HG02943 (cell line): Measurements from ENCODE around the gene HTR2B.
"Not testable (repeated sequence)": the region's sequence is repeated elsewhere in the genome, so short reads cannot be mapped to it uniquely, and the experiment has no call there.

ENCODE experiments used
- ATAC-seq: cut with Tn5 transposase; IDR thresholded peaks from one replicate; pipeline ENCODE4 v1.9.1; 2021; ENCODE audit warnings: mild to moderate bottlenecking, low read depth, moderate library complexity; ENCODE audit not compliant: unreplicated experiment

Gene HTR2B

GRCh38 chr2:231100321-231100720 is 24.5 kb downstream of the HTR2B start:
- ATAC-seq: not testable (repeated sequence)

DNA sequence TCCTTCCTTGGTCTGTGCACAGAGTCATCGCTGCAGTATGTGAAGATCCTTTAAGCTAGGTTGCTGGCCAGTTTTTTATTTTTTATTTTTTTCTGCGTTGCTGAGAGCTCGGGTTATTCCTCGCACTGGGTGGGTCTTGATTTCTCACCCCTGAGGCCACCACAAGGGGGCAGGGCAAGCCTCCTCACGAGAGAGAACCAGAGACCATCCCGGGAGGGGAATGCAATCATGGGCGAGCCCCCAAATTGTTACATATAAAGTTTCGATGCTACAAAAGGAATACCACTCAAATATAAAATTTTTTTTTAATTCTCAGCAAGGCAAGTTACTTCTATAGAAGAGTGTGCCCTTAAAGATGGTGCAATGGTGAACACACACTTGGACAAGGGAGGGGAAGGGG is 24.9 kb downstream of the HTR2B start:
- ATAC-seq: no peak

DNA sequence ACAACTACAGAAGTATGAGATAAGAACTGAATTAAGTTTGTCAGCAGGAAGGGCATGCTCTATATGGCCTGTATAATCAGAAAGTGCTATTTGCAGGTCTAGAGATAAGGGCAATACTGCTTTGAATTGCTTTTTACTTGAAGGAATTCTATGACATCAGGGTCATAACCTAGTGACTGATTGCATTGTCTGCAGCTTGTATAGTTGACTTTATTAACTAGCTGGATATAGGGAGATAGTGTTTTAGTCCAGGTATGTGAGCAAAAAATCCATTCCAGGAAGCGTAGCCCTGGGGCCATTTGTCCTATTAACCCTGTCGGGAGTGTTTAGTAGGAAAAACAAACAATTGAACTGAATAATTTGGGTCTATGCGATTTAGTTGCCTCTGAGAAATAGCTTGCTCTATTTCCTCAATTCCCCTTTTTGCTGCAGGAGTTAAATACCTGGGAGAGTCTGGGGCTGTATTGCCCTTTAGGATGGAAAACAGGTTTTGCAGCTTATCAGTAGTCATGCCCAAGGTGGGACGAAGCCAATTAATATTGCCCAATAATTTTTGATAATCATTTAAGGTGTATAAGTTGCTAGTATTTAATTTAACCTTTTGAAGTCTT is 30.0 kb downstream of the HTR2B start:
- no peak for ATAC-seq

DNA sequence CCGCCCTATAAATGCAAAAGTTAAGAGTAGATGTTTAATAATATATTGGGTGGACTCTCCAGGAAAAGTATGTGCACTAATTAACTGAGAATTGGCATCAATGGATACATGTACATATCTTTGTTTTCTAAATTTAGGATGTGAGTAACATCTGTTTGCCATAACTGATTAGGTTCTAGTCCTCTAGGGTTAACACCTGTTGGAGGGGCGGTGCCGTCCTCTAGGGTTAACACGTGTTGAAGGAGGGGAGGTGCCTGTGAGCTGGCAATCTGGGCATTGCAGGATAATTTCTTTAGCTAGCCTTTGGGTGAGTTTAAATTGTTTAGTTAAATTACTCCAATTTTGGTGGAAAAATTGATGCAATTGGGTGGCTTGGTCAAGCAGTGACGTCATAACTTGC is 30.9 kb downstream of the HTR2B start:
- ATAC-seq: no peak

DNA sequence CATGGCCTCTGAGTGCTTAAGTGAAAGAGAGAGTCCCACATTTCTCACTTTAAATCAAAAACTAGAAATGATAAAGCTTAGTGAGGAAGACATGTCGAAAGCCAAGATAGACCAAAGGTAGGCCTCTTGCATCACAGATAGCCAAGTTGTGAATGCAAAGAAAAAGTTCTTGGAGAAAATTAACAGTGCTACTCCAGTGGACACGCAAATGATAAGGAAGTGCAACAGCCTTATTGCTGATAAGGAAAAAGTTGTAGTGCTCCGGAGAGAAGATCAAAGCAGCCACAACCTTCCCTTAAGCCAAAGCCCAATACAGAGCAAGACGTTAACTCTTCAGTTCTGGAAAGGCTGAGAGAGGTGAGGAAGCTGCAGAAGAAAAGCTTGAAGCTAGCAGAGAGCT is 36.1 kb downstream of the HTR2B start:
- no peak for ATAC-seq

- ATAC-seq: no peak
These were observed 40.3 kb downstream of the HTR2B start for GRCh38 chr2:231084565-231084964.

- ATAC-seq: no peak
These were observed 55.3 kb downstream of the HTR2B start for GRCh38 chr2:231069379-231070054.

DNA sequence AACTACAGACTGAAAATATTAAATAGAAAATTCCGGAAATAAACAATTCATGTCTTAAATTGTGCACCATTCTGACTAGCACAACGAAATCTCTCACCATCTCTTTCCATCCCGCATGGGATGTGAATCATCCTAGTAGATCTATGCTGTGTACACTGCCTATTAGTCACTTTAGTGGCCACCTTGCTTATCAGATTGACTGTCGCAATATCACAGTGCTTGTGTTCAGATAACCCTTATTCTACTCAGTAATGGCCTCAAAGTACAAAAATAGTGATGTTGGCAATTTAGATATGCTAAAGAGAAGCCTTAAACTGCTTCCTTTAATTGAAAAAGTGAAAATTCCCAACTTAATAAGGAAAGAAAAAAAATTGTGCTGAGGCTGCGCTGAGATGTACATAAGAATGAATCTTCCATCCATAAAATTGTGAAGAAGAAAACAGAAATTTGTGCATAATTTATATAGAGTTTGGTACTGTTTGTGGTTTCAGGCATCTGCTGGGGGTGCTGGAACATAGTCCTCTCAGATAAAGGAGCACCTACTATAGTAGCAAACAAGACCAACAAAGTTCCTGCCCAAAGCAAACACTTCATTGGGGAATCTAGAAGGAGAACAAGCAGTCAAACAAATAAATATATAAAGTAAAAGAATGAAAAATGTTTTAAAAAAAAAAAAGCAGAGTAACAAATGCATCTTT is 56.2 kb downstream of the HTR2B start:
- ATAC-seq: no peak

DNA sequence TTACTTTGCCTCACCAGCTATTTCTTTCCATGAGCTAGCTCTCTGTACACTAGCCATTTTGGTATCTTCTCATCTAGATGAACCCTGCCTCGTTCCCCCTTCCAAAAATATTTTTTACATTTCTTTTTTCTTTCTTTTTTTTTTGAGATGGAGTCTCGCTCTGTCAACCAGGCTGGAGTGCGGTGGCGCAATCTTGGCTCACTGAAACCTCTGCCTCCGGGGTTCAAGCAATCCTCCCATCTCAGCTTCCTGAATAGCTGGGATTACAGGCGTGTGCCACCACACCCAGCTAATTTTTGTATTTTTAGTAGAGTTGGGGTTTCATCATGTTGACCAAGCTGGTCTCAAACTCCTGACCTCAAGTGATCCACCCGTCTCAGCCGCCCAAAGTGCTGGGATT is 57.3 kb downstream of the HTR2B start:
- not testable (repeated sequence) for ATAC-seq

DNA sequence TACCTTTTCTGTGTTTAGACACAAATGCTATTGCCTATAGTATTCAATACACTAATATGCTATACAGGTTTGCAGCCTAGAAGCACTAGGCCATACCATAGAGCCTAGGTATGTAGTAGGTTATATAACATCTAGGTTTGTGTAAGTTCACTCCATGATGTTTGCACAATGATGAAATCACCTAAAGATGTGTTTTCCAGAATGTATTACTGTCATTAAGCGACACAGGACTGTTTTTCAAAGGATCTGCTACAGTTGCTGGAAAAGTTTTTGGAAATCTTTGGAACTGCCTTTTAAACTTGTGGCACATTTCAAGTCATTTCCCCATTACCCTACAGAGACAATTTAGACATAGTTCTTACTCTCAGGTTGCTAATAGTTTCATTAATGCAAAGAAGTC is 58.9 kb downstream of the HTR2B start:
- ATAC-seq: no peak

GRCh38 chr2:231063347-231063746 is 61.5 kb downstream of the HTR2B start:
- ATAC-seq: no peak

DNA sequence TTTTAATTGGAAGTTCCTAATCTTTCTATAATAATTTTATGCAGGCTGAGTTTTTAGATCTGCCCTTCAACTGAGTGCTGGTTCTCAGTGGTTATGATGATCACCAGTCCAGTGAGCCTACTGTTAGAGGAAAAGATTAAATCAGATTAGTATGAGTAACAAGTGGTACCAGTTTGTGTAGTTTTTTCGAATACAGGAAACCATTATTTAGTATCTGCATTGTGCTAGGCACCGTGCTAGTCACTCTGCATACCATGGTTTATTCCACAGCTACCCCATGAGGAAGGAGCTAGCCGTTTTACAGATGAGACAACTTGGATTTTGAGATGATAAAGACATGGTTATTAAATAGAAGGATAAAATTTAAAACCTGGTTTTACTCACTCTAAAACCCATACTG is 62.1 kb downstream of the HTR2B start:
- no peak for ATAC-seq

GRCh38 chr2:231059756-231060155 is 65.1 kb downstream of the HTR2B start:
- ATAC-seq: no peak

- ATAC-seq: no peak
These were observed 65.9 kb downstream of the HTR2B start for GRCh38 chr2:231058761-231059550.
